ENCODE measurements around the gene RAB11A. TPM values are rescaled to one million over a fixed set of nuclear protein-coding genes. Genes with fewer than 3 reads are reported as not detected.

Gene RAB11A
- polyA plus RNA-seq, 2 of the 4 experiments (the other 2 are of a cell fraction) = 316 to 551 TPM

DNA sequence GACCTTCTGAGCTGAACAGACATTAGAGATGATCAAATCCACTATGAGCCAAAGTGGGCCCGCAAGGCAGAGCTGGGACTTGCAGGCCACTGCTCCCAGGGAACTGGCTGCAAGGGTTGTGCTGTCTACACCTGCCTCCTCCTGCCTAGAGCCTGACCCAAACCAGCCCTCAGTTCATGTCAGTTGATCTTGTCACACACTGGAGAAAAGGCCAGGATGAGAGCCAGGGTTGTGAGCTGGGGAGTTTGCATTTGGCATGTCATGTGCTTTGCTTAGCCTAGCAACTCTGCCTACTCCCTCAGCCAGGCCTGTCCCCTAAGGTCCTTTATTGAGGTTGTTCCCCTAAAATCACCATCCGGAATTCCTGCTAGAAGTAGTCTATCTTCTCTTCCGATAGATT is 67.8 kb downstream of the RAB11A start:
- no peak overlapping the region for H3K4me3 ChIP-seq
- ChIA-PET POLR2A (no interaction called here), CTCF (interaction anchor here (1.2 to 1.3 kb wide), 2 partner anchors 20 to 46 kb away, joined by 3 read pairs; no protein-coding TSS in a partner anchor)
- no peak for DNase-seq (ENCODE audit: low read depth in 1 of 2, low spot score in 1 of 2)
- H3K9me3 ChIP-seq = no peaks in the 10 kb centered on the region
- no peak overlapping the region for H3K4me2 ChIP-seq
- WGBS (ENCODE audit: missing lambda C conversion rate) = 96% methylated on average over 3 of the region's 3 CpGs
- ATAC-seq = no peak
- no peak overlapping the region for H3K27ac ChIP-seq
- TF ChIP-seq POLR2AphosphoS2 (conservative IDR thresholded peaks at IDR 0.05; ENCODE audit: low read length) = no peak
- TF ChIP-seq RNF2 (IDR thresholded peaks at IDR 0.05; ENCODE audit: borderline replicate concordance, low read depth) = no peak
- no peak for TF ChIP-seq ZNF302 (CRISPR knock-in tag; IDR thresholded peaks at IDR 0.05)
- no peak for TF ChIP-seq HOXA7 (CRISPR knock-in tag; IDR thresholded peaks at IDR 0.05)
- TF ChIP-seq HOXB5 (CRISPR knock-in tag; IDR thresholded peaks at IDR 0.05) = no peak
- TF ChIP-seq, protein P1, sequence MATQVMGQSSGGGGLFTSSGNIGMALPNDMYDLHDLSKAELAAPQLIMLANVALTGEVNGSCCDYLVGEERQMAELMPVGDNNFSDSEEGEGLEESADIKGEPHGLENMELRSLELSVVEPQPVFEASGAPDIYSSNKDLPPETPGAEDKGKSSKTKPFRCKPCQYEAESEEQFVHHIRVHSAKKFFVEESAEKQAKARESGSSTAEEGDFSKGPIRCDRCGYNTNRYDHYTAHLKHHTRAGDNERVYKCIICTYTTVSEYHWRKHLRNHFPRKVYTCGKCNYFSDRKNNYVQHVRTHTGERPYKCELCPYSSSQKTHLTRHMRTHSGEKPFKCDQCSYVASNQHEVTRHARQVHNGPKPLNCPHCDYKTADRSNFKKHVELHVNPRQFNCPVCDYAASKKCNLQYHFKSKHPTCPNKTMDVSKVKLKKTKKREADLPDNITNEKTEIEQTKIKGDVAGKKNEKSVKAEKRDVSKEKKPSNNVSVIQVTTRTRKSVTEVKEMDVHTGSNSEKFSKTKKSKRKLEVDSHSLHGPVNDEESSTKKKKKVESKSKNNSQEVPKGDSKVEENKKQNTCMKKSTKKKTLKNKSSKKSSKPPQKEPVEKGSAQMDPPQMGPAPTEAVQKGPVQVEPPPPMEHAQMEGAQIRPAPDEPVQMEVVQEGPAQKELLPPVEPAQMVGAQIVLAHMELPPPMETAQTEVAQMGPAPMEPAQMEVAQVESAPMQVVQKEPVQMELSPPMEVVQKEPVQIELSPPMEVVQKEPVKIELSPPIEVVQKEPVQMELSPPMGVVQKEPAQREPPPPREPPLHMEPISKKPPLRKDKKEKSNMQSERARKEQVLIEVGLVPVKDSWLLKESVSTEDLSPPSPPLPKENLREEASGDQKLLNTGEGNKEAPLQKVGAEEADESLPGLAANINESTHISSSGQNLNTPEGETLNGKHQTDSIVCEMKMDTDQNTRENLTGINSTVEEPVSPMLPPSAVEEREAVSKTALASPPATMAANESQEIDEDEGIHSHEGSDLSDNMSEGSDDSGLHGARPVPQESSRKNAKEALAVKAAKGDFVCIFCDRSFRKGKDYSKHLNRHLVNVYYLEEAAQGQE (IDR thresholded peaks at IDR 0.05) = no peak
- FAIRE-seq = no peak
- peaks cover 30% of the 10 kb centered on the region for H3K4me1 ChIP-seq

DNA sequence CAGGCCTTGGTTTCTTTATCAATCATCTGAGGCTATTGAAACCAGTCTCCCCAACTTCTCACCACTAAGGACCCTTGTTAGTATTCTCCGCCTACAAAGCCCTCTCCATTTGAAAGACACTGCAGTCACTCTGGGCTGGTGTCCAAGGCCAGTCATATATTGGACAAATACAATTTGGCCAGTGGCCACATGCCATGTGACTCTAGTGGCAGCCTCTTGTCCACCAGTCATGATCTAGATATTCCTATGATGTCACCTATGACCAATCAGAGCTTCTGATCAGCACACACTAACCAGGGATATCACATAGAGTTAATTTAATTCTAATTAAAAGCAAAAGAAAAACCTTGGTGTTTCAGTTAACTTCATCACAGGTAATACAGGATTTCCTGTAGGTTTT is 68.2 kb downstream of the RAB11A start:
- Histone ChIP-seq H3K27ac (no peak overlapping the region), H3K4me2 (no peak overlapping the region), H3K4me3 (no peak overlapping the region), H3K4me1 (peaks cover 30% of the 10 kb centered on the region), H3K9me3 (no peaks in the 10 kb centered on the region)
- 86% methylated on average over 1 of the region's 1 CpG for WGBS (ENCODE audit: missing lambda C conversion rate)
- CTCF ChIA-PET = interaction anchor here (1.2 to 1.3 kb wide), 2 partner anchors 20 to 45 kb away, joined by 3 read pairs; no protein-coding TSS in a partner anchor
- no peak for DNase-seq (ENCODE audit: low read depth in 1 of 2, low spot score in 1 of 2)
- TF ChIP-seq ZC3H11A (IDR thresholded peaks at IDR 0.05) (no peak), HOXB5 (CRISPR knock-in tag; IDR thresholded peaks at IDR 0.05) (no peak), SMC3 (IDR thresholded peaks at IDR 0.05) (no peak), EHMT2 (IDR thresholded peaks at IDR 0.05; ENCODE audit: low read depth) (no peak), JUN (IDR thresholded peaks at IDR 0.05) (no peak), FOSB (CRISPR knock-in tag; IDR thresholded peaks at IDR 0.05) (no peak), NPAS2 (CRISPR knock-in tag; IDR thresholded peaks at IDR 0.05; ENCODE audit: borderline replicate concordance) (no peak), BHLHE40 (IDR thresholded peaks at IDR 0.05; ENCODE audit: low read depth, low read length) (no peak), NR3C1 (IDR thresholded peaks at IDR 0.05) (no peak)
- no peak for FAIRE-seq
- no peak for ATAC-seq
- POLR2A ChIA-PET = no interaction called here

DNA sequence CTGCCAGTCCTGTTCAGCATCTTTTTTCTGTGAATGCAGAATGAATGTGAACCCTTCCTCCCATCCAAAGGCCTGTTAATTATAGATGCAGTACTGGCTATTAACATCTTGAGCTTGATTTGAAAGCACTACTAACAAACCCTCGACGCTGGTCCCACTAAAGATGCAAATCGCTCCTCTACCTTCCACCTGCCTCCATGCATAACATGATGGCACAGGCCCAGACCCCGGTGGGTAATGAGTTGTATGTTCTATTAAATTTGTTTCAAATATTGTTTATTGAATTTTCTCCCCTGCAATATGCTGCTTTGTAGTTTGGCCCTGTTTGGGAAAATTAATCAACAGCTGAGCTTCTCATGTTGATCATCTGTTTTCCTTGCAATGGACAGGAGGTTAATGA is 69.3 kb downstream of the RAB11A start:
- ATAC-seq (no peak), FAIRE-seq (no peak), DNase-seq (ENCODE audit: low read depth in 1 of 2, low spot score in 1 of 2) (no peak)
- TF ChIP-seq, protein P2, sequence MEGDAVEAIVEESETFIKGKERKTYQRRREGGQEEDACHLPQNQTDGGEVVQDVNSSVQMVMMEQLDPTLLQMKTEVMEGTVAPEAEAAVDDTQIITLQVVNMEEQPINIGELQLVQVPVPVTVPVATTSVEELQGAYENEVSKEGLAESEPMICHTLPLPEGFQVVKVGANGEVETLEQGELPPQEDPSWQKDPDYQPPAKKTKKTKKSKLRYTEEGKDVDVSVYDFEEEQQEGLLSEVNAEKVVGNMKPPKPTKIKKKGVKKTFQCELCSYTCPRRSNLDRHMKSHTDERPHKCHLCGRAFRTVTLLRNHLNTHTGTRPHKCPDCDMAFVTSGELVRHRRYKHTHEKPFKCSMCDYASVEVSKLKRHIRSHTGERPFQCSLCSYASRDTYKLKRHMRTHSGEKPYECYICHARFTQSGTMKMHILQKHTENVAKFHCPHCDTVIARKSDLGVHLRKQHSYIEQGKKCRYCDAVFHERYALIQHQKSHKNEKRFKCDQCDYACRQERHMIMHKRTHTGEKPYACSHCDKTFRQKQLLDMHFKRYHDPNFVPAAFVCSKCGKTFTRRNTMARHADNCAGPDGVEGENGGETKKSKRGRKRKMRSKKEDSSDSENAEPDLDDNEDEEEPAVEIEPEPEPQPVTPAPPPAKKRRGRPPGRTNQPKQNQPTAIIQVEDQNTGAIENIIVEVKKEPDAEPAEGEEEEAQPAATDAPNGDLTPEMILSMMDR (IDR thresholded peaks at IDR 0.05) = no peak
- no peak for TF ChIP-seq EP300 (IDR thresholded peaks at IDR 0.05)
- no peak for TF ChIP-seq EHMT2 (IDR thresholded peaks at IDR 0.05; ENCODE audit: low read depth)
- TF ChIP-seq RFX5 (IDR thresholded peaks at IDR 0.05) = no peak
- no peak for TF ChIP-seq ESRRA (IDR thresholded peaks at IDR 0.05; ENCODE audit: borderline replicate concordance, low read length)
- no peak for TF ChIP-seq POLR2AphosphoS2 (conservative IDR thresholded peaks at IDR 0.05; ENCODE audit: low read length)
- no peak for TF ChIP-seq CBX2 (IDR thresholded peaks at IDR 0.05; ENCODE audit: borderline replicate concordance, low read depth)
- no peak for TF ChIP-seq HOXB5 (CRISPR knock-in tag; IDR thresholded peaks at IDR 0.05)
- TF ChIP-seq RAD21 (conservative IDR thresholded peaks at IDR 0.05 in 1 of 2, IDR thresholded peaks at IDR 0.05 in 1 of 2) = no peak
- CTCF ChIA-PET = interaction anchor here (0.8 to 1.9 kb wide), 4 partner anchors 12 to 70 kb away, joined by 3 to 6 read pairs (median 4); no protein-coding TSS in a partner anchor
- no peaks in the 10 kb centered on the region for H3K9me3 ChIP-seq
- H3K4me3 ChIP-seq = no peak overlapping the region
- 87% methylated on average over 4 of the region's 4 CpGs for WGBS (ENCODE audit: missing lambda C conversion rate)
- POLR2A ChIA-PET = interaction anchor here (2.3 kb wide), 1 partner anchor 69 kb away, joined by 9 read pairs; the partner anchor contains the start of gene RAB11A
- H3K4me2 ChIP-seq = no peak overlapping the region
- peaks cover 30% of the 10 kb centered on the region for H3K4me1 ChIP-seq
- H3K27ac ChIP-seq = peak overlapping the region in 1 of 2 experiments; percentile 82; a peak in 2 of 6 replicates

Measured in A549 (cell line).